CD4-positive, alpha-beta T cell (primary cell): ENCODE data around the gene SEMA3E. TPM values are rescaled to one million over a fixed set of nuclear protein-coding genes. Genes with fewer than 3 reads are reported as not detected.

Source experiments
- ATAC-seq: fragments of 200-7000 bp; cut with Tn5 transposase; one replicate; pipeline ENCODE4 v1.10.0; 2022; ENCODE audit warnings: mild to moderate bottlenecking; ENCODE audit not compliant: poor library complexity
- CTCF ChIA-PET: fragments of 350-600 bp; sonication (Branson Sonifier 250); formaldehyde crosslinking; loops from one replicate; lab custom pipeline; 2021; ENCODE audit warnings: antibody characterized with exemption, inconsistent platforms; lab: Charles Lee
- POLR2A ChIA-PET: fragments of 350-600 bp; sonication (Branson Sonifier 250); formaldehyde crosslinking; loops from one replicate; lab custom pipeline; 2021; ENCODE audit warnings: antibody characterized with exemption, inconsistent platforms; lab: Charles Lee
- DNase-seq, 14 experiments: peaks; one replicate each; pipeline ENCODE4 v3.0.0-alpha.2; 2013 to 2020; ENCODE audit warnings: mixed read lengths in 2 of 14
- H3K27ac ChIP-seq, 2 donors: one replicate each; pipeline versions ENCODE4 v1.5.1 to v1.7.0; 2013; ENCODE audit warnings: low read length in 2 of 2, low read depth in 1 of 2, mild to moderate bottlenecking in 1 of 2
- H3K27me3 ChIP-seq, 2 experiments: 1 replicate in 1 of 2; 2 replicates in 1 of 2; pipeline versions ENCODE4 v1.6.1 to v1.7.0; 2013; ENCODE audit warnings: low read length in 2 of 2, control low read depth in 1 of 2, mild to moderate bottlenecking in 1 of 2, moderate library complexity in 1 of 2; ENCODE audit not compliant: insufficient read depth in 2 of 2, control insufficient read depth in 1 of 2
- H3K36me3 ChIP-seq: one replicate; pipeline ENCODE4 v1.6.1; 2013; ENCODE audit warnings: low read length, control low read depth; ENCODE audit not compliant: insufficient read depth
- H3K4me1 ChIP-seq: one replicate; pipeline ENCODE4 v1.6.1; 2013; ENCODE audit warnings: low read length, control low read depth; ENCODE audit not compliant: insufficient read depth
- H3K4me3 ChIP-seq: one replicate; pipeline ENCODE4 v1.5.1; 2013; ENCODE audit warnings: mild to moderate bottlenecking, low read length, moderate library complexity
- H3K9me3 ChIP-seq, 2 experiments: 1 replicate in 1 of 2; 2 replicates in 1 of 2; pipeline versions ENCODE4 v1.6.1 to v1.7.0; 2013; ENCODE audit warnings: low read length in 2 of 2, mild to moderate bottlenecking in 2 of 2, control low read depth in 1 of 2, moderate library complexity in 1 of 2; ENCODE audit not compliant: control insufficient read depth in 1 of 2, insufficient read depth in 1 of 2
- H3K27ac Mint-ChIP-seq: one replicate; pipeline ENCODE4 v1.8.0; 2020; ENCODE audit warnings: mixed read lengths
- H3K27me3 Mint-ChIP-seq: one replicate; pipeline ENCODE4 v1.8.0; 2021; ENCODE audit warnings: mixed read lengths
- H3K36me3 Mint-ChIP-seq: one replicate; pipeline ENCODE4 v1.8.0; 2021; ENCODE audit warnings: low read depth, mixed read lengths
- H3K4me1 Mint-ChIP-seq: one replicate; pipeline ENCODE4 v1.8.0; 2021; ENCODE audit warnings: low read depth, mixed read lengths
- H3K4me3 Mint-ChIP-seq: one replicate; pipeline ENCODE4 v1.8.0; 2020; ENCODE audit warnings: mild to moderate bottlenecking, mixed read lengths
- H3K9me3 Mint-ChIP-seq: one replicate; pipeline ENCODE4 v1.8.0; 2020; ENCODE audit warnings: mixed read lengths
- CTCF ChIP-seq: fragments of 200-600 bp; IDR thresholded peaks from one replicate; pipeline ENCODE4 v1.8.0; 2022; ENCODE audit warnings: antibody characterized with exemption, mild to moderate bottlenecking
- intact Hi-C, 2 experiments: fragments of 100-400 bp; cut with DNase I in 1 of 2; cut with micrococcal nuclease in 1 of 2; formaldehyde crosslinking; loops; one replicate each; pipeline versions ENCODE4 v1.15.1 to v1.9.0; 2023 to 2025; cut with DNase I, micrococcal nuclease
- total RNA-seq, 174 experiments: library from RNA in 2 of 174; stranded (reverse) in 2 of 174; gene quantifications; one replicate each; pipeline ENCODE4 v1.2.3 and lab custom pipeline; 2021 to 2026

The SEMA3E gene
- total RNA-seq, 2 experiments from 2014 or later, result not detected

- POLR2A ChIA-PET, result no interaction called here
- H3K27ac Mint-ChIP-seq, result no peak overlapping the region
- no peak for ATAC-seq
Measured at GRCh38 chr7:83640731-83641537, 8.0 kb downstream of the SEMA3E start.

GRCh38 chr7:83640240-83640639, 8.7 kb downstream of the SEMA3E start:
- Mint-ChIP-seq H3K4me3 (no peak overlapping the region), H3K9me3 (no peaks in the 10 kb centered on the region), H3K27me3 (no peaks in the 10 kb centered on the region), H3K4me1 (no peaks in the 10 kb centered on the region), H3K27ac (no peak overlapping the region), H3K36me3 (no peaks in the 10 kb centered on the region)
- Histone ChIP-seq H3K27ac (no peak overlapping the region), H3K9me3 (peaks cover 0 to 4% of the 10 kb centered on the region in 2 experiments), H3K27me3 (no peaks in the 10 kb centered on the region), H3K4me3 (no peak overlapping the region), H3K4me1 (no peaks in the 10 kb centered on the region), H3K36me3 (no peaks in the 10 kb centered on the region)
- POLR2A ChIA-PET, result no interaction called here
- CTCF ChIA-PET, result no interaction called here
- intact Hi-C loops, result no loop called here
- ATAC-seq, result no peak
- DNase-seq, result no peak
- TF ChIP-seq CTCF, result no peak

More at GRCh38 chr7:83640731-83641537, 8.0 kb downstream of the SEMA3E start:
- Histone ChIP-seq H3K4me3 (no peak overlapping the region), H3K27me3 (no peaks in the 10 kb centered on the region), H3K4me1 (no peaks in the 10 kb centered on the region), H3K9me3 (peaks cover 0 to 4% of the 10 kb centered on the region in 2 experiments), H3K36me3 (no peaks in the 10 kb centered on the region), H3K27ac (no peak overlapping the region)
- no peaks in the 10 kb centered on the region for H3K9me3 Mint-ChIP-seq
- TF ChIP-seq CTCF, result no peak
- no peak for DNase-seq
- no peak overlapping the region for H3K4me3 Mint-ChIP-seq
- H3K36me3 Mint-ChIP-seq, result no peaks in the 10 kb centered on the region
- intact Hi-C loops, result no loop called here
- no peaks in the 10 kb centered on the region for H3K27me3 Mint-ChIP-seq
- H3K4me1 Mint-ChIP-seq, result no peaks in the 10 kb centered on the region
- CTCF ChIA-PET, result no interaction called here

- POLR2A ChIA-PET, result no interaction called here
- Histone ChIP-seq H3K4me1 (no peaks in the 10 kb centered on the region), H3K9me3 (peaks cover 0 to 12% of the 10 kb centered on the region in 2 experiments), H3K36me3 (no peaks in the 10 kb centered on the region), H3K27me3 (no peaks in the 10 kb centered on the region), H3K4me3 (no peak overlapping the region), H3K27ac (no peak overlapping the region)
- CTCF ChIA-PET, result no interaction called here
- no peak for TF ChIP-seq CTCF
- no peak overlapping the region for H3K27ac Mint-ChIP-seq
- H3K36me3 Mint-ChIP-seq, result no peaks in the 10 kb centered on the region
- no peak for ATAC-seq
- H3K4me1 Mint-ChIP-seq, result no peaks in the 10 kb centered on the region
- H3K27me3 Mint-ChIP-seq, result no peaks in the 10 kb centered on the region
- no peak for DNase-seq
- intact Hi-C loops, result no loop called here
- H3K9me3 Mint-ChIP-seq, result peaks cover 2% of the 10 kb centered on the region
- H3K4me3 Mint-ChIP-seq, result no peak overlapping the region
Measured at GRCh38 chr7:83633516-83633915, 15.4 kb downstream of the SEMA3E start.
